D721Med (cell line): ENCODE measurements around the gene MEGF9.

Experiments
- DNase-seq: peaks from one replicate; pipeline ENCODE4 v3.0.0; 2011; ENCODE audit warnings: low spot score; ENCODE audit not compliant: insufficient read length
- FAIRE-seq: peaks from 2 replicates; lab custom pipeline; 2011; peaks lifted over from hg19 to GRCh38; lab: Jason Lieb, UNC
- TF ChIP-seq, protein P1 (sequence below): IDR thresholded peaks from 2 replicates; pipeline ENCODE4 v1.5.1; 2012; ENCODE audit warnings: mild to moderate bottlenecking, control low read depth; ENCODE audit not compliant: insufficient read depth; ENCODE audit errors: missing control alignments

The MEGF9 gene

DNA sequence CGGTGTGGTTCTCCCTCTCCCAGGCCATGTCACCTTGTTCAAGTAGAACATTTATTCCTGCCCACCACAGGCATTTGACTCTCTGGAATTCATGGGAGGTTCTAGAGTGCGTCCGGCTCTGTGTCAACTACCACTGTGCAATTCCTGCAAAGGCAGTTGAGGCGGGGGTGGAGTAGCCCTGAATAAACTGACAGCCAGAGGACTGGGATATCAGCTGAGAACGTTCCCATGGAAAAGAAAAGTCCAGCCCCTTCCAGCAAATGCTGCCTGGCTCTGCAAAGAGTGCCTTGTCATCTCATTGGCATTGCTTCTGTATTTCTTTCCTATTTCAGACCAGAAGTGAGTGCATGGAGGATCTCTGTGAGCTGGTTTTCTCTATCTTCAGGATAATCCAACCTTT lies 18.9 kb upstream of the MEGF9 start:
- DNase-seq = no peak
- TF ChIP-seq, protein P1, sequence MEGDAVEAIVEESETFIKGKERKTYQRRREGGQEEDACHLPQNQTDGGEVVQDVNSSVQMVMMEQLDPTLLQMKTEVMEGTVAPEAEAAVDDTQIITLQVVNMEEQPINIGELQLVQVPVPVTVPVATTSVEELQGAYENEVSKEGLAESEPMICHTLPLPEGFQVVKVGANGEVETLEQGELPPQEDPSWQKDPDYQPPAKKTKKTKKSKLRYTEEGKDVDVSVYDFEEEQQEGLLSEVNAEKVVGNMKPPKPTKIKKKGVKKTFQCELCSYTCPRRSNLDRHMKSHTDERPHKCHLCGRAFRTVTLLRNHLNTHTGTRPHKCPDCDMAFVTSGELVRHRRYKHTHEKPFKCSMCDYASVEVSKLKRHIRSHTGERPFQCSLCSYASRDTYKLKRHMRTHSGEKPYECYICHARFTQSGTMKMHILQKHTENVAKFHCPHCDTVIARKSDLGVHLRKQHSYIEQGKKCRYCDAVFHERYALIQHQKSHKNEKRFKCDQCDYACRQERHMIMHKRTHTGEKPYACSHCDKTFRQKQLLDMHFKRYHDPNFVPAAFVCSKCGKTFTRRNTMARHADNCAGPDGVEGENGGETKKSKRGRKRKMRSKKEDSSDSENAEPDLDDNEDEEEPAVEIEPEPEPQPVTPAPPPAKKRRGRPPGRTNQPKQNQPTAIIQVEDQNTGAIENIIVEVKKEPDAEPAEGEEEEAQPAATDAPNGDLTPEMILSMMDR = no peak
- FAIRE-seq = no peak

DNA sequence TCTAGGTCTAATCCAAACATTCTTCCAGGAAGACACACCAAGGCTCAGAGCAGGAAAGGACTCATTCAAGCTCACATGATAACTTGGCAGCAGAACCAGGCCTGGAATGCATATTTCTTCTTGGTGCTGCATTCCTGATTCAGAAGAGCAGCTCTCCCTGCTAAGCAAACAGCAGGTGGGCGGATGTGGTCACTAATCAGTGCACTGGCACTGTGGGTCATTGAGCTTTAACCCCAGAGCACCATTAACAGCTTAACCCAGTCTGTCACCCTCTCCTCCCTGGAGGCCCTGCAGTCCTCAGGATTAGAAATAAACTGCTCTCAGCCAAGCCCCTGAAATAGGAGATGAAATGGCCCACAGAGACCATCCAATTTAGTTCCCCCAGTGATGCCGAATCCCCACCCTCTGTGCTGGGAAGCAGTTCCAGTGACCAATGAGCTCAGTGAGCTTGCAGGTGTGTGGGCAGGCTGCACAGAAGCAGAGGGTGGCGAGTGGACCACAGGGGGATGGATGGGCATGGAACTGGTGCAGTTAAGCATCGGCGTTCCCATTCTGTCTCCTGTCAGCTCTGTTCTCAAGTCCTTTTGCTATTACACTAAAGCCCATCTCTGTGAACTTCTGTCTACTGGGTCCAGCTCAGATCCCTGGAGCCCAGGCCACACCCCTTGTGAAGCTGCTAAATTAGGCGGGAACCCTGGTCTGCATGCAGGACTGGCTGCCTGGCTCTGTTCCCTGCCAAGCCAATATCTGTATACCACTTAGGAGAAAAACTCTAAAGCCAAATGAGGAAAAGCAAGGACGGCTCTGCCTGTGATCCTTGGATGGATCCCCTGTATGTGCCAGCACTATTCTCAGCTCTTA lies 16.6 kb upstream of the MEGF9 start:
- DNase-seq (peak; percentile 55), FAIRE-seq (no peak)
- TF ChIP-seq, protein P1 = no peak

DNA sequence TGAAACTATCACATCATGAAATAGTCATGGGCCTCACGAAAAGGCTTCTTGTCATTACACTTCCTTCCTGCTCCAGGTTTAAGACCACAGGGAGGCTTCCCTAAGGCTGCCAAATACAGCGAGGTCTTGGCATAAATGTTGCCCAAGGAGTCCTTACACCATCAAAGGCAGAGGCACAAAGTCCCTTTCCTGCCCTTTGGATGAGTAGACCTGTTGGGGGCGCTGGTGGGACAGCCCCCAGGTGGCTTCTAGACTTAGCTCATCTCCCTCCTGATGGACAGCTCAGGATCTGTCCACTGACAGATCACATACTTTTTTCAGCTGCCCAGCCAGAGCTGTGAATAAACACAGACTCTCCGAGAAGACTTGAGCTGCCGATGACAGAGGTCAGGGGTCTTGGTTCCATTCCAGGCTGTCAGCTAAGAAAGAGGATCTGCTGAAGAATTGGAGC lies 15.5 kb upstream of the MEGF9 start:
- no peak for DNase-seq
- FAIRE-seq = no peak
- TF ChIP-seq, protein P1 = no peak

DNA sequence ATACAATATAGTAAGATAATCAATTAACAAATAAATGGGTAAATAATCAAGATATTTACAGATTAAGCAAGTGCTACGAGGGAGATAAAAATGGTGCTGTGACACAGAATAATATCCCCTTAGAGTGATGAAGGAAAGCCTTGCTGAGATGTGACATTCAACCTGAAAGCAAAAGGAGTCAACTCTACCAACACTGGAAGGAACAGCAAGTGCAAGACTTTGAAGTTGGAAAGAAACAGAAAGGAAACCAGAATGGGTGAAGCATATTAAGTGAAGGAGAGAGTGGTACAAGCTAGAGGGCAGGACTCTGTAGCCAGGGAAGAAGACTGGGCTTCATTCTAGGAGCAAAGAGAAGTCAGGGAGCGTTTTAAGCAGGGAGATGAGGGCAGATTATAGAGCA lies 12.2 kb upstream of the MEGF9 start:
- FAIRE-seq (no peak), DNase-seq (no peak)
- TF ChIP-seq, protein P1 = no peak

DNA sequence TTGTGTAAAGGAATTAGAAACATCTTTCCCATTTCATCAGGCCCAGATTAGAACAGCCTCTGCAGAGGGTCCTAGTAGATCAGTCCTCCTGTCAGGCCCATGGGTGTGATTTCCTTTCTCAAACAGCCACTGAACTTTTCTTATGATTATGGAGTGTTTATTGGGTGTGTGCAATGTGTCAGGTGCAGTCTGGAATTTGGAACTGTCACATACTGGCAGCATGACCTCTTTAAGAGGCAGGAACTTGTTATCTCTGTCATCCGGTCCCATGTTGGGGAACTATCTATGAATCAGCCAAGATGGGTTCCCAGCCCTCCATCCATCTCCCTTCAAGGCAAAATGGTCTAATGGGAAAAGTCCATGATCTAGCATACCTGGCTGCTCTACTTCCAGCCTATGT lies 11.6 kb upstream of the MEGF9 start:
- FAIRE-seq (no peak), DNase-seq (no peak)
- TF ChIP-seq, protein P1 = no peak

DNA sequence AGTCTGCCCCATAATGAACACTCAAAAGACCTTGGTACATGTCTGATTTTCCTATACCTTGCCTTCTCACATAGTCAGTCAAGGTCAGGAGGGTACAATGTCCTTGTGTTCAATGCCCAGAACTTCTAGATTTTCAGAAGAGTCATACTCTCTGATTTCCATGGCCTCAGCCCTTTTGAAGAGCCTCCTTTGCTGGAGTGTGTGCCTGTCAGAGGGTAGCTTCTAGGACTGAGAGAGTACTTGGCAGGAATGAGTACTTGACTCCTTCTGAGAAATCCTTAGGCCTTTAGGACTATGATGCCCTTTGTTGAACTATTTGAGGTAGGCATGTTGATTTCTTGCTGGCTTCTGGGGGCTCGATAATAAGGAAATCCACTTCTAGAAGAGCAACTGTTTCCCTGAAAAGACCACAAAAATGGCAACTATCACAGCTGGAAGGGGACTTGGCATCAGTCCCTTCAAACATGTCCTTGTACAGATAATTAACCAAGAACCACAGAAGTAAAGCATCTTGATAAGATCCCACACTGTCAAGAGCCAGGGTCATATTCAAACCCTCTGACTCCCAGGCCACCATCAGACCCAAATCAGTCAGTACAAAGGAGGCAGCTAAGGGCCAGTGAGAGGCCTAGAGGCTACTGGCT lies 10.6 kb upstream of the MEGF9 start:
- DNase-seq (no peak), FAIRE-seq (no peak)
- TF ChIP-seq, protein P1 = no peak

DNA sequence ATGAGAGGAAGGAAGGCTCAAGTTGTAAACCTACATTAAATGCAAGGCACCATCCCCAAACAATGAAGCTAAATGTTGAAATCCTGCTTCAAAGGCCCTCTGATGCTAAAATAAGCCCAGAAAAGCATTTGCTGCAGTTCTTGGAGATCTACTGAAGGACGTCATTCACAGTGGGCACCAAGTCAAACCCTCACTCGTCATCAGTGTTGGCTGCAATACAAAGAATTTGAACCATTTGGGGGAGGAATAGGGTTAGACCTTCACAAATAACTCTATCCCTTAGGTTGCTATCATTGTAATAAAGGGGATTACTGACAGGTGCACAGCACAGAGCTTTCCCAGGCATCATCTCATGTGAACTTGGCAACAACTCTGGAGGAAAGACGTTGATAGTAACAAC lies 9.3 kb upstream of the MEGF9 start:
- DNase-seq (no peak), FAIRE-seq (no peak)
- TF ChIP-seq, protein P1 = no peak
